DND-41 (cell line): ENCODE results near the gene SLC17A4.
A peak's percentile ranks its signal among the peaks of the same experiment; 100 is the strongest.

Source experiments
- ATAC-seq: fragments of 200-7000 bp; cut with Tn5 transposase; 3 replicates; pipeline ENCODE4 v1.9.1; 2021; ENCODE audit warnings: low read depth; ENCODE audit not compliant: insufficient read depth
- DNase-seq: peaks from one replicate; pipeline ENCODE4 v3.0.0-alpha.2; 2020
- H2AFZ ChIP-seq: 2 replicates; pipeline ENCODE4 v1.6.0; 2012; ENCODE audit warnings: low read depth, low read length
- H3K27ac ChIP-seq: 2 replicates; pipeline ENCODE4 v1.5.1; 2012; ENCODE audit warnings: low read length, inconsistent platforms
- H3K27me3 ChIP-seq: fragments of 200-600 bp; sonication (generic); 2 replicates; pipeline ENCODE4 v1.6.0; 2012; ENCODE audit warnings: low read length, mild to moderate bottlenecking, inconsistent platforms; ENCODE audit not compliant: insufficient read depth, poor library complexity
- H3K36me3 ChIP-seq: 2 replicates; pipeline ENCODE4 v1.5.1; 2012; ENCODE audit warnings: low read length, inconsistent platforms; ENCODE audit not compliant: insufficient read depth
- H3K4me1 ChIP-seq: 2 replicates; pipeline ENCODE4 v1.5.1; 2012; ENCODE audit warnings: mild to moderate bottlenecking, low read length; ENCODE audit not compliant: insufficient read depth
- H3K4me2 ChIP-seq: 2 replicates; pipeline ENCODE4 v1.6.0; 2012; ENCODE audit warnings: mild to moderate bottlenecking, moderate library complexity, low read length, inconsistent platforms; ENCODE audit not compliant: insufficient read depth
- H3K4me3 ChIP-seq, 2 experiments: fragments of 200-600 bp in 1 of 2; shearing (Covaris generic) in 1 of 2; 2 replicates each; pipeline ENCODE4 v1.5.1; 2012 to 2016; ENCODE audit warnings: inconsistent platforms in 2 of 2, low read length in 2 of 2, mild to moderate bottlenecking in 2 of 2, low read depth in 1 of 2, moderate library complexity in 1 of 2
- H3K79me2 ChIP-seq: 2 replicates; pipeline ENCODE4 v1.6.0; 2012; ENCODE audit warnings: low read length, inconsistent platforms; ENCODE audit not compliant: insufficient read depth
- H3K9ac ChIP-seq: 2 replicates; pipeline ENCODE4 v1.6.0; 2012; ENCODE audit warnings: low read depth, mild to moderate bottlenecking, inconsistent platforms, low read length, moderate library complexity
- H3K9me3 ChIP-seq: 2 replicates; pipeline ENCODE4 v1.5.1; 2012; ENCODE audit warnings: low read length, moderate library complexity, mild to moderate bottlenecking, inconsistent platforms; ENCODE audit not compliant: insufficient read depth, severe bottlenecking
- H4K20me1 ChIP-seq: 2 replicates; pipeline ENCODE4 v1.6.0; 2012; ENCODE audit warnings: low read length; ENCODE audit not compliant: insufficient read depth
- EZH2 ChIP-seq: IDR thresholded peaks from 3 replicates; pipeline ENCODE4 v1.6.1; 2012; ENCODE audit warnings: borderline replicate concordance, low read depth, mild to moderate bottlenecking, moderate library complexity, low read length, inconsistent platforms; ENCODE audit not compliant: severe bottlenecking
- TF ChIP-seq, protein P1 (sequence below): IDR thresholded peaks from 2 replicates; pipeline ENCODE4 v1.5.1; 2012; ENCODE audit warnings: borderline replicate concordance, low read length, moderate library complexity, mild to moderate bottlenecking; ENCODE audit not compliant: poor library complexity, severe bottlenecking; ENCODE audit errors: extremely low read depth

SLC17A4 gene

DNA sequence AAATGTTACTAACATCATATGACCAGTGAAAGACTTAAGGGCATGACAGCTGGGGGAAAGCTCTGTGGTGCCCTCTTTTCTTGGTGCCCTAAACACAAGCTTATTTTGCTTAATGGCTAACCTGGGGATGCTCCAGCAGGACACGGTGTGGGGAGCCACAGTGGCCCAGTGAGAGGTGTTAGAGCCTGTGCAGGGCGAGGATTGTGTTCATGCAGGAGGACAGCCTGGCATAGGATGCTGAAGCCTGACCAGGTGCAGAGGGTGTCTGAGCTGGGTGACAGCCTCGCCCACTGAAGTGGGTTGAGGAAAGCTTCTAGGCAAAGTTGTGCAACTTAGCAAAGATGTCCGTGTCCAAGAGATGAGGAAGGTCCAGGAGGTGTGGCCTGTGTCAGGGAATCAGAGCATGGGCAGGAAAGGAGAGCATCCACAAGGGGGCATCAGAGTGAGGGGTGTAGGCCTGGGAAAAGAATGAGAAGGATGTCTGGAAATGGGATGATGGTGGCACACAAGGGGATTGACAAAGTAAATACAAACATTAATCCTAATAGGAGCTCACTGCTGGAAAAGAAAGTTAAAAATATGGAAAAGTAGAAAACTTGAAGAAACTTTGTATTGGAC is 33.9 kb downstream of the SLC17A4 start:
- Histone ChIP-seq H3K9ac (no peak overlapping the region), H2AFZ (no peak overlapping the region), H3K27me3 (no peaks in the 10 kb centered on the region), H4K20me1 (no peaks in the 10 kb centered on the region), H3K36me3 (no peaks in the 10 kb centered on the region), H3K4me2 (no peak overlapping the region), H3K27ac (no peak overlapping the region), H3K9me3 (no peaks in the 10 kb centered on the region), H3K4me1 (no peaks in the 10 kb centered on the region), H3K79me2 (no peaks in the 10 kb centered on the region), H3K4me3 (no peak overlapping the region)
- TF ChIP-seq, protein P1, sequence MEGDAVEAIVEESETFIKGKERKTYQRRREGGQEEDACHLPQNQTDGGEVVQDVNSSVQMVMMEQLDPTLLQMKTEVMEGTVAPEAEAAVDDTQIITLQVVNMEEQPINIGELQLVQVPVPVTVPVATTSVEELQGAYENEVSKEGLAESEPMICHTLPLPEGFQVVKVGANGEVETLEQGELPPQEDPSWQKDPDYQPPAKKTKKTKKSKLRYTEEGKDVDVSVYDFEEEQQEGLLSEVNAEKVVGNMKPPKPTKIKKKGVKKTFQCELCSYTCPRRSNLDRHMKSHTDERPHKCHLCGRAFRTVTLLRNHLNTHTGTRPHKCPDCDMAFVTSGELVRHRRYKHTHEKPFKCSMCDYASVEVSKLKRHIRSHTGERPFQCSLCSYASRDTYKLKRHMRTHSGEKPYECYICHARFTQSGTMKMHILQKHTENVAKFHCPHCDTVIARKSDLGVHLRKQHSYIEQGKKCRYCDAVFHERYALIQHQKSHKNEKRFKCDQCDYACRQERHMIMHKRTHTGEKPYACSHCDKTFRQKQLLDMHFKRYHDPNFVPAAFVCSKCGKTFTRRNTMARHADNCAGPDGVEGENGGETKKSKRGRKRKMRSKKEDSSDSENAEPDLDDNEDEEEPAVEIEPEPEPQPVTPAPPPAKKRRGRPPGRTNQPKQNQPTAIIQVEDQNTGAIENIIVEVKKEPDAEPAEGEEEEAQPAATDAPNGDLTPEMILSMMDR, result peak; percentile 73
- no peak for TF ChIP-seq EZH2
- ATAC-seq (peak; percentile 64; the same call in 2 of the 3 replicates), DNase-seq (peak; percentile 48)

DNA sequence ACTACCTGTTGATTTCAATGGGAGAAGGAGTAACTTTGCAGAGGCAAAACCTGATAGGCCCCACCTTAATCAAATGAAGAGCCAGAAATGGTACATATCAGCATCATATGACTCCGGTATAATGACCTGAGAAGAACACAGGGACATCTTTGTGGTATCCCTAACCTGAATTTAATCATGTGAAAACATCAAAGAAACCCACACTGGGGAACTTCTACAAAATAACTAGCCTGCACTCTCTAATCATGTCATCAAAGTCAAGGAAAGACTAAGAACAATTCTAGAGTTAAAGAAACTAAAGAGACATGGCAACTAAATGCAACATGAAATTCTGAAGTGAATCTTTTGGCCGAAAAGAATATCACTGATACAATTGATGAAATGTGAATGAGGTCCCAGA is 34.9 kb downstream of the SLC17A4 start:
- no peaks in the 10 kb centered on the region for H4K20me1 ChIP-seq
- ATAC-seq (no peak), DNase-seq (no peak)
- H3K36me3 ChIP-seq, result no peaks in the 10 kb centered on the region
- no peak overlapping the region for H3K27ac ChIP-seq
- H3K9me3 ChIP-seq, result no peaks in the 10 kb centered on the region
- no peaks in the 10 kb centered on the region for H3K79me2 ChIP-seq
- no peak overlapping the region for H3K9ac ChIP-seq
- no peak overlapping the region for H3K4me3 ChIP-seq
- no peak overlapping the region for H2AFZ ChIP-seq
- H3K4me1 ChIP-seq, result no peaks in the 10 kb centered on the region
- no peak for TF ChIP-seq EZH2
- TF ChIP-seq, protein P1, result no peak
- H3K4me2 ChIP-seq, result no peak overlapping the region
- no peaks in the 10 kb centered on the region for H3K27me3 ChIP-seq

DNA sequence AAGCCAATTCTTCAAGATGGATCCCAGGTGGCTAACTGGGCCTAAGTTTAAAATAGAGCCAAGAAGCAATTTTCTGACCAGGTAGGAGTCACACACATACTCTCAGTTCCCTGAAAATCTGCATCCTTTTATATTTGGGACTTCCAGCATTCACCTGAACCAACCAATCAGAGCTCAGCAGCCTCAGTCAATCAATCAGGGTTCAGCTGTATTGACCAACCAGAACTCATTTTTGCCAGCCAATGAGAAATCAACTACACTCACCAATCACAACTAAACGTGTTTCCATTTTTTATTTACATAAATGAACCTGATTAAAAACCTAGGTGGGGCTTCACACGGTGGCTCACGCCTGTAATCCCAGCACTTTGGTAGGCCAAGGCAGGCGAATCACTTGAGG is 37.5 kb downstream of the SLC17A4 start:
- Histone ChIP-seq H3K79me2 (no peaks in the 10 kb centered on the region), H3K9ac (no peak overlapping the region), H3K4me3 (no peak overlapping the region), H3K27me3 (peaks cover 11% of the 10 kb centered on the region), H2AFZ (no peak overlapping the region), H3K36me3 (no peaks in the 10 kb centered on the region), H3K4me1 (no peaks in the 10 kb centered on the region), H3K4me2 (no peak overlapping the region), H3K27ac (no peak overlapping the region), H4K20me1 (no peaks in the 10 kb centered on the region), H3K9me3 (no peaks in the 10 kb centered on the region)
- DNase-seq (no peak), ATAC-seq (no peak)
- no peak for TF ChIP-seq EZH2
- TF ChIP-seq, protein P1, result no peak

DNA sequence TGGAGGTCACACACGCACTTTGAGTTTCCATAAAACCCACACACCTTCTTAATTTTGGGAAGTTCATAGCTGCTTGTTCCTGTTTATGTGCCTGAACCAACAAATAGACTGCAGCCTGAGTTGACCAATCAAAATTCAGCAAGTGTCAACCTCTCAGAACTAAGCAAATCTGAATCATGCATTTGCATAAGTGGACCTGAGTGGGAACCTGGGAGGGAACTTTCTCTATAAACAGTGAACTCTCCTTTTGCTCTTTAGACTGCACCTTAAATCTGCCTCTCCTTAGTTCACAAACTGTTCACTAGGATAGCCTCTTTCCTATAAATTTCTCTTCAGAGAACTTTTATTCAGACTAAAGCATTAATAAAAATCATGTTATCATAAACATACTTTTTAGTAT is 39.4 kb downstream of the SLC17A4 start:
- Histone ChIP-seq H3K4me1 (no peaks in the 10 kb centered on the region), H3K27ac (no peak overlapping the region), H3K4me2 (no peak overlapping the region), H3K9me3 (no peaks in the 10 kb centered on the region), H3K79me2 (no peaks in the 10 kb centered on the region), H3K9ac (no peak overlapping the region), H2AFZ (no peak overlapping the region), H4K20me1 (no peaks in the 10 kb centered on the region), H3K4me3 (no peak overlapping the region), H3K36me3 (no peaks in the 10 kb centered on the region), H3K27me3 (peaks cover 17% of the 10 kb centered on the region)
- no peak for ATAC-seq
- TF ChIP-seq, protein P1, result no peak
- no peak for TF ChIP-seq EZH2
- no peak for DNase-seq
